ENCODE results near the gene MRGPRD. TPM values are rescaled to one million over a fixed set of nuclear protein-coding genes. Genes with fewer than 3 reads are reported as not detected.
"Not testable (repeated sequence)": the region's sequence is repeated elsewhere in the genome, so short reads cannot be mapped to it uniquely, and the experiment has no call there.

Gene MRGPRD
- polyA plus RNA-seq, 1 donor = 0.16 TPM

- Histone ChIP-seq H3K27me3 (ENCODE audit: control insufficient read depth, insufficient read depth, low read length) (peaks cover 4% of the 10 kb centered on the region), H3K9me3 (ENCODE audit: control insufficient read depth, low read depth, low read length) (no peaks in the 10 kb centered on the region), H3K36me3 (ENCODE audit: control insufficient read depth, insufficient read depth, low read length) (no peaks in the 10 kb centered on the region), H3K4me3 (ENCODE audit: low read length) (no peak overlapping the region), H3K27ac (ENCODE audit: low read length) (no peak overlapping the region), H3K4me1 (ENCODE audit: control insufficient read depth, insufficient read depth, low read length) (no peaks in the 10 kb centered on the region)
- no CpG with 5 or more reads among the region's 5 CpGs for WGBS (ENCODE audit: insufficient coverage, low lambda C conversion rate)
- DNase-seq = no peak
These were observed 2.2 kb downstream of the MRGPRD start for GRCh38 chr11:68978626-68978930.

GRCh38 chr11:68977781-68978625, 2.8 kb downstream of the MRGPRD start:
- Histone ChIP-seq H3K4me1 (ENCODE audit: control insufficient read depth, insufficient read depth, low read length) (no peaks in the 10 kb centered on the region), H3K27me3 (ENCODE audit: control insufficient read depth, insufficient read depth, low read length) (peaks cover 4% of the 10 kb centered on the region), H3K9me3 (ENCODE audit: control insufficient read depth, low read depth, low read length) (no peaks in the 10 kb centered on the region), H3K27ac (ENCODE audit: low read length) (no peak overlapping the region), H3K4me3 (ENCODE audit: low read length) (no peak overlapping the region), H3K36me3 (ENCODE audit: control insufficient read depth, insufficient read depth, low read length) (no peaks in the 10 kb centered on the region)
- WGBS (ENCODE audit: insufficient coverage, low lambda C conversion rate) = 80% methylated on average over 1 of the region's 14 CpGs
- DNase-seq = no peak

- H3K27ac ChIP-seq (ENCODE audit: low read length) = no peak overlapping the region
- no peaks in the 10 kb centered on the region for H3K4me1 ChIP-seq (ENCODE audit: control insufficient read depth, insufficient read depth, low read length)
- WGBS (ENCODE audit: insufficient coverage, low lambda C conversion rate) = no CpG with 5 or more reads among the region's 4 CpGs
- peaks cover 4% of the 10 kb centered on the region for H3K27me3 ChIP-seq (ENCODE audit: control insufficient read depth, insufficient read depth, low read length)
- no peaks in the 10 kb centered on the region for H3K36me3 ChIP-seq (ENCODE audit: control insufficient read depth, insufficient read depth, low read length)
- H3K9me3 ChIP-seq (ENCODE audit: control insufficient read depth, low read depth, low read length) = no peaks in the 10 kb centered on the region
- DNase-seq = no peak
- H3K4me3 ChIP-seq (ENCODE audit: low read length) = no peak overlapping the region
These were observed 4.2 kb downstream of the MRGPRD start for GRCh38 chr11:68976563-68976962.

GRCh38 chr11:68976095-68976494, 4.7 kb downstream of the MRGPRD start:
- H3K27ac ChIP-seq (ENCODE audit: low read length) = no peak overlapping the region
- no peak for DNase-seq
- H3K36me3 ChIP-seq (ENCODE audit: control insufficient read depth, insufficient read depth, low read length) = no peaks in the 10 kb centered on the region
- peaks cover 4% of the 10 kb centered on the region for H3K27me3 ChIP-seq (ENCODE audit: control insufficient read depth, insufficient read depth, low read length)
- no peak overlapping the region for H3K4me3 ChIP-seq (ENCODE audit: low read length)
- H3K4me1 ChIP-seq (ENCODE audit: control insufficient read depth, insufficient read depth, low read length) = no peaks in the 10 kb centered on the region
- WGBS (ENCODE audit: insufficient coverage, low lambda C conversion rate) = no CpG with 5 or more reads among the region's 4 CpGs
- H3K9me3 ChIP-seq (ENCODE audit: control insufficient read depth, low read depth, low read length) = no peaks in the 10 kb centered on the region

GRCh38 chr11:68974421-68975194, 6.2 kb downstream of the MRGPRD start:
- Histone ChIP-seq H3K4me3 (ENCODE audit: low read length) (no peak overlapping the region), H3K27ac (ENCODE audit: low read length) (no peak overlapping the region), H3K27me3 (ENCODE audit: control insufficient read depth, insufficient read depth, low read length) (peaks cover 6% of the 10 kb centered on the region), H3K4me1 (ENCODE audit: control insufficient read depth, insufficient read depth, low read length) (no peaks in the 10 kb centered on the region), H3K36me3 (ENCODE audit: control insufficient read depth, insufficient read depth, low read length) (no peaks in the 10 kb centered on the region), H3K9me3 (ENCODE audit: control insufficient read depth, low read depth, low read length) (no peaks in the 10 kb centered on the region)
- no peak for DNase-seq
- no CpG with 5 or more reads among the region's 23 CpGs for WGBS (ENCODE audit: insufficient coverage, low lambda C conversion rate)

- not testable (repeated sequence) for H3K36me3 ChIP-seq (ENCODE audit: control insufficient read depth, insufficient read depth, low read length); H3K4me1 ChIP-seq (ENCODE audit: control insufficient read depth, insufficient read depth, low read length); H3K9me3 ChIP-seq (ENCODE audit: control insufficient read depth, low read depth, low read length); H3K27me3 ChIP-seq (ENCODE audit: control insufficient read depth, insufficient read depth, low read length); H3K4me3 ChIP-seq (ENCODE audit: low read length); DNase-seq; H3K27ac ChIP-seq (ENCODE audit: low read length)
- WGBS (ENCODE audit: insufficient coverage, low lambda C conversion rate) = 100% methylated on average over 1 of the region's 12 CpGs
These were observed 7.1 kb downstream of the MRGPRD start for GRCh38 chr11:68973706-68974105.

GRCh38 chr11:68973219-68973618, 7.6 kb downstream of the MRGPRD start:
- Histone ChIP-seq H3K27ac (ENCODE audit: low read length) (no peak overlapping the region), H3K9me3 (ENCODE audit: control insufficient read depth, low read depth, low read length) (no peaks in the 10 kb centered on the region), H3K4me1 (ENCODE audit: control insufficient read depth, insufficient read depth, low read length) (no peaks in the 10 kb centered on the region), H3K27me3 (ENCODE audit: control insufficient read depth, insufficient read depth, low read length) (peaks cover 10% of the 10 kb centered on the region), H3K4me3 (ENCODE audit: low read length) (no peak overlapping the region), H3K36me3 (ENCODE audit: control insufficient read depth, insufficient read depth, low read length) (no peaks in the 10 kb centered on the region)
- no CpG with 5 or more reads among the region's 4 CpGs for WGBS (ENCODE audit: insufficient coverage, low lambda C conversion rate)
- DNase-seq = no peak

GRCh38 chr11:68970921-68971636, 9.7 kb downstream of the MRGPRD start:
- Histone ChIP-seq H3K4me1 (ENCODE audit: control insufficient read depth, insufficient read depth, low read length) (no peaks in the 10 kb centered on the region), H3K4me3 (ENCODE audit: low read length) (no peak overlapping the region), H3K9me3 (ENCODE audit: control insufficient read depth, low read depth, low read length) (no peaks in the 10 kb centered on the region), H3K27ac (ENCODE audit: low read length) (no peak overlapping the region), H3K27me3 (ENCODE audit: control insufficient read depth, insufficient read depth, low read length) (peaks cover 6% of the 10 kb centered on the region), H3K36me3 (ENCODE audit: control insufficient read depth, insufficient read depth, low read length) (no peaks in the 10 kb centered on the region)
- WGBS (ENCODE audit: insufficient coverage, low lambda C conversion rate) = 100% methylated on average over 1 of the region's 8 CpGs
- DNase-seq = no peak

GRCh38 chr11:68969386-68969785, 11.4 kb downstream of the MRGPRD start:
- peaks cover 6% of the 10 kb centered on the region for H3K27me3 ChIP-seq (ENCODE audit: control insufficient read depth, insufficient read depth, low read length)
- WGBS (ENCODE audit: insufficient coverage, low lambda C conversion rate) = no CpG with 5 or more reads among the region's 8 CpGs

More at GRCh38 chr11:68969386-68969785, 11.4 kb downstream of the MRGPRD start:
- Histone ChIP-seq H3K27ac (ENCODE audit: low read length) (no peak overlapping the region), H3K36me3 (ENCODE audit: control insufficient read depth, insufficient read depth, low read length) (no peaks in the 10 kb centered on the region), H3K9me3 (ENCODE audit: control insufficient read depth, low read depth, low read length) (no peaks in the 10 kb centered on the region), H3K4me3 (ENCODE audit: low read length) (no peak overlapping the region), H3K4me1 (ENCODE audit: control insufficient read depth, insufficient read depth, low read length) (no peaks in the 10 kb centered on the region)
- DNase-seq = no peak

All from large intestine (tissue), 3 donors.